OCI-LY1 (cell line): ENCODE data around the gene SKAP2.

ENCODE experiments used
- H2AFZ ChIP-seq: fragments of 200-600 bp; sonication (generic), shearing (Covaris generic); 2 replicates; pipeline ENCODE4 v1.6.0; 2014; ENCODE audit warnings: antibody characterized with exemption, mild to moderate bottlenecking, low read length
- H3F3A ChIP-seq: fragments of 200-600 bp; sonication (generic), shearing (Covaris generic); 2 replicates; pipeline ENCODE4 v1.6.0; 2014; ENCODE audit warnings: mild to moderate bottlenecking, antibody characterized with exemption, low read length, moderate library complexity; ENCODE audit not compliant: insufficient read depth
- H3K27ac ChIP-seq: fragments of 200-600 bp; sonication (generic); 2 replicates; pipeline ENCODE4 v1.5.1; 2014; ENCODE audit warnings: low read length, mixed run types, mild to moderate bottlenecking, low read depth; ENCODE audit not compliant: poor library complexity, severe bottlenecking
- H3K27me3 ChIP-seq: fragments of 200-600 bp; sonication (generic); 2 replicates; pipeline ENCODE4 v1.6.0; 2014; ENCODE audit warnings: antibody characterized with exemption, mild to moderate bottlenecking, low read length, moderate library complexity; ENCODE audit not compliant: insufficient read depth
- H3K36me3 ChIP-seq: fragments of 200-600 bp; sonication (generic); 2 replicates; pipeline ENCODE4 v1.6.1; 2014; ENCODE audit warnings: mild to moderate bottlenecking, antibody characterized with exemption, low read length, moderate library complexity, mixed read lengths; ENCODE audit not compliant: insufficient read depth
- H3K4me1 ChIP-seq: fragments of 200-600 bp; sonication (generic); 2 replicates; pipeline ENCODE4 v1.5.1; 2014; ENCODE audit warnings: mild to moderate bottlenecking, low read length, moderate library complexity; ENCODE audit not compliant: insufficient read depth, severe bottlenecking
- H3K4me2 ChIP-seq: fragments of 200-600 bp; sonication (generic), shearing (Covaris generic); 2 replicates; pipeline ENCODE4 v1.6.1; 2014; ENCODE audit warnings: low read length
- H3K4me3 ChIP-seq: fragments of 200-600 bp; sonication (generic); 2 replicates; pipeline ENCODE4 v1.5.1; 2014; ENCODE audit warnings: low read length, low read depth, mild to moderate bottlenecking, mixed read lengths; ENCODE audit not compliant: poor library complexity, severe bottlenecking
- H3K79me2 ChIP-seq: fragments of 200-600 bp; shearing (Covaris generic); 2 replicates; pipeline ENCODE4 v1.6.1; 2016; ENCODE audit warnings: mixed run types, low read length, mixed read lengths; ENCODE audit not compliant: insufficient read depth
- H3K9ac ChIP-seq: fragments of 200-600 bp; sonication (generic), shearing (Covaris generic); 2 replicates; pipeline ENCODE4 v1.6.1; 2014; ENCODE audit warnings: mild to moderate bottlenecking, low read length, mixed read lengths
- H3K9me2 ChIP-seq: fragments of 200-600 bp; sonication (generic), shearing (Covaris generic); 2 replicates; pipeline ENCODE4 v1.6.1; 2014; ENCODE audit warnings: low read depth, mild to moderate bottlenecking, low read length, mixed read lengths
- H3K9me3 ChIP-seq: fragments of 200-600 bp; shearing (Covaris generic); 2 replicates; pipeline ENCODE4 v1.6.1; 2014; ENCODE audit warnings: low read length, mixed read lengths
- H4K20me1 ChIP-seq: fragments of 200-600 bp; sonication (generic), shearing (Covaris generic); 2 replicates; pipeline ENCODE4 v1.6.0; 2016; ENCODE audit warnings: mild to moderate bottlenecking, low read length; ENCODE audit not compliant: insufficient read depth
- EZH2 ChIP-seq: fragments of 200-600 bp; sonication (generic), shearing (Covaris generic); IDR thresholded peaks from 2 replicates; pipeline ENCODE4 v1.8.0; 2017; ENCODE audit warnings: borderline replicate concordance, mixed run types, mild to moderate bottlenecking, antibody characterized with exemption, low read length, moderate library complexity, mixed read lengths
- TF ChIP-seq, protein P1 (sequence below): fragments of 200-600 bp; sonication (generic), shearing (Covaris generic); IDR thresholded peaks from 2 replicates; pipeline ENCODE4 v1.5.1; 2017; ENCODE audit warnings: mild to moderate bottlenecking, antibody characterized with exemption, low read length, moderate library complexity, mixed read lengths

Gene SKAP2

GRCh38 chr7:26638140-26638539 lies 226.2 kb downstream of the SKAP2 start:
- Histone ChIP-seq H3K79me2 (no peaks in the 10 kb centered on the region), H3K9me3 (no peaks in the 10 kb centered on the region), H3F3A (no peaks in the 10 kb centered on the region), H2AFZ (no peak overlapping the region), H3K4me3 (no peak overlapping the region), H3K27me3 (peaks cover 3% of the 10 kb centered on the region; the same call in 1 of the 2 replicates), H3K9ac (no peak overlapping the region), H3K27ac (no peak overlapping the region), H4K20me1 (no peaks in the 10 kb centered on the region), H3K9me2 (no peaks in the 10 kb centered on the region), H3K4me2 (no peak overlapping the region), H3K36me3 (no peaks in the 10 kb centered on the region), H3K4me1 (no peaks in the 10 kb centered on the region)
- TF ChIP-seq, protein P1, sequence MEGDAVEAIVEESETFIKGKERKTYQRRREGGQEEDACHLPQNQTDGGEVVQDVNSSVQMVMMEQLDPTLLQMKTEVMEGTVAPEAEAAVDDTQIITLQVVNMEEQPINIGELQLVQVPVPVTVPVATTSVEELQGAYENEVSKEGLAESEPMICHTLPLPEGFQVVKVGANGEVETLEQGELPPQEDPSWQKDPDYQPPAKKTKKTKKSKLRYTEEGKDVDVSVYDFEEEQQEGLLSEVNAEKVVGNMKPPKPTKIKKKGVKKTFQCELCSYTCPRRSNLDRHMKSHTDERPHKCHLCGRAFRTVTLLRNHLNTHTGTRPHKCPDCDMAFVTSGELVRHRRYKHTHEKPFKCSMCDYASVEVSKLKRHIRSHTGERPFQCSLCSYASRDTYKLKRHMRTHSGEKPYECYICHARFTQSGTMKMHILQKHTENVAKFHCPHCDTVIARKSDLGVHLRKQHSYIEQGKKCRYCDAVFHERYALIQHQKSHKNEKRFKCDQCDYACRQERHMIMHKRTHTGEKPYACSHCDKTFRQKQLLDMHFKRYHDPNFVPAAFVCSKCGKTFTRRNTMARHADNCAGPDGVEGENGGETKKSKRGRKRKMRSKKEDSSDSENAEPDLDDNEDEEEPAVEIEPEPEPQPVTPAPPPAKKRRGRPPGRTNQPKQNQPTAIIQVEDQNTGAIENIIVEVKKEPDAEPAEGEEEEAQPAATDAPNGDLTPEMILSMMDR: no peak

- Histone ChIP-seq H3K4me2 (no peak overlapping the region), H3K4me3 (no peak overlapping the region), H3K36me3 (no peaks in the 10 kb centered on the region), H4K20me1 (no peaks in the 10 kb centered on the region), H3K9ac (no peak overlapping the region), H3K79me2 (no peaks in the 10 kb centered on the region), H2AFZ (no peak overlapping the region), H3F3A (no peaks in the 10 kb centered on the region), H3K9me3 (no peaks in the 10 kb centered on the region), H3K9me2 (no peaks in the 10 kb centered on the region), H3K4me1 (no peaks in the 10 kb centered on the region), H3K27me3 (peaks cover 3% of the 10 kb centered on the region; the same call in 1 of the 2 replicates), H3K27ac (no peak overlapping the region)
- TF ChIP-seq, protein P1: no peak
- TF ChIP-seq EZH2: no peak
Observed at GRCh38 chr7:26637610-26638009, 226.8 kb downstream of the SKAP2 start.

GRCh38 chr7:26636808-26637207 lies 227.6 kb downstream of the SKAP2 start:
- no peak overlapping the region for H3K9ac ChIP-seq
- no peak for TF ChIP-seq EZH2
- TF ChIP-seq, protein P1: no peak
- H3K27me3 ChIP-seq: peaks cover 3% of the 10 kb centered on the region; the same call in 1 of the 2 replicates
- H3K9me3 ChIP-seq: no peaks in the 10 kb centered on the region
- no peak overlapping the region for H3K27ac ChIP-seq
- H3K9me2 ChIP-seq: no peaks in the 10 kb centered on the region
- H2AFZ ChIP-seq: no peak overlapping the region
- H3K4me3 ChIP-seq: no peak overlapping the region
- no peaks in the 10 kb centered on the region for H3K36me3 ChIP-seq
- no peaks in the 10 kb centered on the region for H4K20me1 ChIP-seq
- no peaks in the 10 kb centered on the region for H3K4me1 ChIP-seq
- no peak overlapping the region for H3K4me2 ChIP-seq
- H3F3A ChIP-seq: no peaks in the 10 kb centered on the region
- H3K79me2 ChIP-seq: no peaks in the 10 kb centered on the region
